Hepatocyte (in vitro differentiated cells): ENCODE data around the gene ERCC6L2. TPM values are rescaled to one million over a fixed set of nuclear protein-coding genes. Genes with fewer than 3 reads are reported as not detected.

Experiments used
- DNase-seq: peaks from one replicate; pipeline ENCODE4 v3.0.0-alpha.2; 2016; ENCODE audit warnings: low spot score
- H2AFZ ChIP-seq: fragments of 200-600 bp; sonication (generic); 2 replicates; pipeline ENCODE4 v1.6.0; 2016; ENCODE audit warnings: antibody characterized with exemption, mild to moderate bottlenecking
- H3K27ac ChIP-seq: fragments of 200-600 bp; sonication (generic); 2 replicates; pipeline ENCODE4 v1.5.1; 2016; ENCODE audit warnings: mild to moderate bottlenecking
- H3K27me3 ChIP-seq: fragments of 200-600 bp; sonication (generic); 2 replicates; pipeline ENCODE4 v1.6.1; 2016
- H3K36me3 ChIP-seq: fragments of 200-600 bp; sonication (generic); replicated peaks from 2 replicates; pipeline ENCODE4 v1.5.1; 2016; ENCODE audit warnings: low read depth; ENCODE audit not compliant: insufficient read depth
- H3K4me1 ChIP-seq: fragments of 200-600 bp; sonication (generic); 2 replicates; pipeline ENCODE4 v1.5.1; 2016; ENCODE audit warnings: mild to moderate bottlenecking, moderate library complexity; ENCODE audit not compliant: insufficient read depth
- H3K4me2 ChIP-seq: fragments of 200-600 bp; sonication (generic); 2 replicates; pipeline ENCODE4 v1.6.0; 2016
- H3K4me3 ChIP-seq: fragments of 200-600 bp; sonication (generic); 2 replicates; pipeline ENCODE4 v1.5.1; 2016; ENCODE audit warnings: mild to moderate bottlenecking
- H3K79me2 ChIP-seq: fragments of 200-600 bp; sonication (generic); 2 replicates; pipeline ENCODE4 v1.6.0; 2017; ENCODE audit warnings: mild to moderate bottlenecking
- H3K9me2 ChIP-seq: fragments of 200-600 bp; sonication (generic); replicated peaks from 2 replicates; pipeline ENCODE4 v1.6.0; 2017; ENCODE audit warnings: mild to moderate bottlenecking; ENCODE audit not compliant: insufficient read depth
- H3K9me3 ChIP-seq: fragments of 200-600 bp; sonication (generic); 2 replicates; pipeline ENCODE4 v1.5.1; 2016; ENCODE audit warnings: low read depth, mild to moderate bottlenecking
- H4K20me1 ChIP-seq: fragments of 200-600 bp; sonication (generic); 2 replicates; pipeline ENCODE4 v1.6.0; 2016; ENCODE audit warnings: mild to moderate bottlenecking; ENCODE audit not compliant: insufficient read depth, poor library complexity, severe bottlenecking
- CTCF ChIP-seq: fragments of 200-600 bp; sonication (generic); IDR thresholded peaks from 2 replicates; pipeline ENCODE4 v1.5.1; 2016; ENCODE audit warnings: antibody characterized with exemption, mild to moderate bottlenecking; ENCODE audit not compliant: poor library complexity
- EZH2 ChIP-seq: fragments of 200-600 bp; sonication (generic); IDR thresholded peaks from 2 replicates; pipeline ENCODE4 v1.6.1; 2016; ENCODE audit warnings: antibody characterized with exemption, mild to moderate bottlenecking, borderline replicate concordance
- EZH2phosphoT487 ChIP-seq: fragments of 200-600 bp; sonication (generic); IDR thresholded peaks from one replicate; pipeline ENCODE4 v1.6.1; 2018; ENCODE audit warnings: antibody characterized with exemption, mild to moderate bottlenecking, low read depth, moderate library complexity; ENCODE audit not compliant: unreplicated experiment, severe bottlenecking
- WGBS: methylation state at CpG from one replicate; pipeline ENCODE4 v1.1.6; 2016; ENCODE audit warnings: low lambda C conversion rate; ENCODE audit errors: missing lambda C conversion rate; 5-methylcytosine and 5-hydroxymethylcytosine counted together
- polyA plus RNA-seq: library from polyadenylated mRNA; unstranded; fragments of >200 nt; fragmentation: Nextera tagmentation; extraction: Ambion mirVana; gene quantifications from 2 replicates; pipeline ENCODE4 v1.2.1, GENCODE V29; 2016
- total RNA-seq: library from RNA; depleted of rRNA; stranded (reverse); fragments of >200 nt; gene quantifications from 2 replicates; pipeline ENCODE4 v1.2.3, GENCODE V29; 2014

The ERCC6L2 gene
- total and polyA plus RNA-seq, 2 experiments from 2014 or later, result 17.6 to 55.7 TPM

GRCh38 chr9:95887926-95888497 is 12.5 kb downstream of the ERCC6L2 start:
- Histone ChIP-seq H3K4me2 (no peak overlapping the region), H2AFZ (no peak overlapping the region), H3K36me3 (no peaks in the 10 kb centered on the region), H3K9me2 (no peaks in the 10 kb centered on the region), H3K79me2 (peaks cover 97% of the 10 kb centered on the region), H3K4me3 (no peak overlapping the region), H3K27ac (no peak overlapping the region), H3K9me3 (no peaks in the 10 kb centered on the region), H3K27me3 (no peaks in the 10 kb centered on the region), H3K4me1 (no peaks in the 10 kb centered on the region), H4K20me1 (no peaks in the 10 kb centered on the region)
- DNase-seq, result no peak
- WGBS, result 76% methylated on average over 1 of the region's 1 CpG
- TF ChIP-seq CTCF (no peak), EZH2phosphoT487 (no peak), EZH2 (no peak)

- DNase-seq, result no peak
- Histone ChIP-seq H3K9me2 (no peaks in the 10 kb centered on the region), H3K4me1 (no peaks in the 10 kb centered on the region), H3K27me3 (no peaks in the 10 kb centered on the region), H3K9me3 (no peaks in the 10 kb centered on the region), H2AFZ (no peak overlapping the region), H3K79me2 (peaks cover 96% of the 10 kb centered on the region), H3K36me3 (no peaks in the 10 kb centered on the region), H3K4me3 (no peak overlapping the region), H4K20me1 (no peaks in the 10 kb centered on the region), H3K4me2 (no peak overlapping the region), H3K27ac (no peak overlapping the region)
- 96% methylated on average over 4 of the region's 4 CpGs for WGBS
- no peak for TF ChIP-seq EZH2
- no peak for TF ChIP-seq EZH2phosphoT487
- TF ChIP-seq CTCF, result no peak
Observed at GRCh38 chr9:95890594-95890993, 15.1 kb downstream of the ERCC6L2 start.

GRCh38 chr9:95891067-95891671 is 15.7 kb downstream of the ERCC6L2 start:
- Histone ChIP-seq H3K27me3 (no peaks in the 10 kb centered on the region), H3K4me2 (no peak overlapping the region), H3K79me2 (peaks cover 95% of the 10 kb centered on the region), H3K4me1 (no peaks in the 10 kb centered on the region), H3K9me3 (no peaks in the 10 kb centered on the region), H3K9me2 (no peaks in the 10 kb centered on the region), H3K27ac (no peak overlapping the region), H3K36me3 (no peaks in the 10 kb centered on the region), H2AFZ (no peak overlapping the region), H3K4me3 (no peak overlapping the region), H4K20me1 (no peaks in the 10 kb centered on the region)
- 98% methylated on average over 8 of the region's 8 CpGs for WGBS
- TF ChIP-seq CTCF (no peak), EZH2 (no peak), EZH2phosphoT487 (no peak)
- DNase-seq, result no peak
